Loucy (cell line): Measurements from ENCODE around the gene EXOSC6.
"Not testable (repeated sequence)": the region's sequence is repeated elsewhere in the genome, so short reads cannot be mapped to it uniquely, and the experiment has no call there.

ENCODE experiments used
- H2AFZ ChIP-seq: fragments of 200-600 bp; sonication (generic); 2 replicates; pipeline ENCODE4 v1.6.0; 2016; ENCODE audit warnings: antibody characterized with exemption, mild to moderate bottlenecking, low read length, moderate library complexity
- H3F3A ChIP-seq: fragments of 200-600 bp; 2 replicates; pipeline ENCODE4 v1.6.0; 2016; ENCODE audit warnings: antibody characterized with exemption, low read depth, mild to moderate bottlenecking
- H3K27me3 ChIP-seq: fragments of 200-600 bp; sonication (generic); 2 replicates; pipeline ENCODE4 v1.6.1; 2014; ENCODE audit warnings: low read length, mild to moderate bottlenecking; ENCODE audit not compliant: insufficient read depth, poor library complexity, severe bottlenecking
- H3K36me3 ChIP-seq: fragments of 200-600 bp; sonication (generic); 2 replicates; pipeline ENCODE4 v1.6.1; 2016; ENCODE audit warnings: low read length; ENCODE audit not compliant: insufficient read depth
- H3K4me1 ChIP-seq: fragments of 200-600 bp; sonication (generic); 2 replicates; pipeline ENCODE4 v1.5.1; 2014; ENCODE audit warnings: low read length, mild to moderate bottlenecking; ENCODE audit not compliant: insufficient read depth, poor library complexity, severe bottlenecking
- H3K4me2 ChIP-seq: fragments of 200-600 bp; sonication (generic); 2 replicates; pipeline ENCODE4 v1.6.0; 2014; ENCODE audit warnings: antibody characterized with exemption, low read length, low read depth, mild to moderate bottlenecking; ENCODE audit not compliant: poor library complexity, severe bottlenecking
- H3K4me3 ChIP-seq: fragments of 200-600 bp; sonication (generic); 2 replicates; pipeline ENCODE4 v1.5.1; 2014; ENCODE audit warnings: low read length, mild to moderate bottlenecking, mixed read lengths; ENCODE audit not compliant: poor library complexity, severe bottlenecking
- H3K79me2 ChIP-seq: fragments of 200-600 bp; sonication (generic); 2 replicates; pipeline ENCODE4 v1.6.1; 2014; ENCODE audit warnings: low read length; ENCODE audit not compliant: insufficient read depth
- H3K9ac ChIP-seq: fragments of 200-600 bp; sonication (generic); 2 replicates; pipeline ENCODE4 v1.6.0; 2014; ENCODE audit warnings: mild to moderate bottlenecking, low read depth, low read length, moderate library complexity; ENCODE audit not compliant: poor library complexity, severe bottlenecking
- H3K9me2 ChIP-seq: fragments of 200-600 bp; sonication (generic); replicated peaks from 2 replicates; pipeline ENCODE4 v1.6.1; 2016; ENCODE audit warnings: low read depth, low read length, mixed read lengths
- H3K9me3 ChIP-seq: fragments of 200-600 bp; sonication (generic); 2 replicates; pipeline ENCODE4 v1.6.1; 2014; ENCODE audit warnings: mild to moderate bottlenecking, antibody characterized with exemption, low read length, low read depth; ENCODE audit not compliant: insufficient read depth
- H4K20me1 ChIP-seq: fragments of 200-600 bp; sonication (generic); 2 replicates; pipeline ENCODE4 v1.6.0; 2014; ENCODE audit warnings: antibody characterized with exemption, low read length, mild to moderate bottlenecking; ENCODE audit not compliant: insufficient read depth, poor library complexity, severe bottlenecking

Gene EXOSC6

GRCh38 chr16:70224645-70225044 is 27.1 kb downstream of the EXOSC6 start:
- not testable (repeated sequence) for H3K36me3 ChIP-seq, H3K9me3 ChIP-seq, H4K20me1 ChIP-seq, H3K27me3 ChIP-seq, H3K79me2 ChIP-seq, H3K9ac ChIP-seq, H3K4me2 ChIP-seq, H3K9me2 ChIP-seq, H3K4me3 ChIP-seq, H2AFZ ChIP-seq, H3F3A ChIP-seq, H3K4me1 ChIP-seq

- not testable (repeated sequence) for H3K27me3 ChIP-seq, H3K9me2 ChIP-seq, H3K4me2 ChIP-seq, H3K79me2 ChIP-seq, H3F3A ChIP-seq, H4K20me1 ChIP-seq, H3K36me3 ChIP-seq, H3K9me3 ChIP-seq, H2AFZ ChIP-seq, H3K4me3 ChIP-seq, H3K4me1 ChIP-seq, H3K9ac ChIP-seq
These were observed 27.7 kb downstream of the EXOSC6 start for GRCh38 chr16:70223971-70224513.

- not testable (repeated sequence) for H3K9me3 ChIP-seq, H3F3A ChIP-seq, H3K4me3 ChIP-seq, H3K9me2 ChIP-seq, H3K9ac ChIP-seq, H3K79me2 ChIP-seq, H4K20me1 ChIP-seq, H3K4me2 ChIP-seq, H3K27me3 ChIP-seq, H2AFZ ChIP-seq, H3K4me1 ChIP-seq, H3K36me3 ChIP-seq
These were observed 28.5 kb downstream of the EXOSC6 start for GRCh38 chr16:70223216-70223615.

GRCh38 chr16:70222574-70222973 is 29.2 kb downstream of the EXOSC6 start:
- not testable (repeated sequence) for H3F3A ChIP-seq, H3K79me2 ChIP-seq, H4K20me1 ChIP-seq, H3K9me2 ChIP-seq, H3K9me3 ChIP-seq, H3K36me3 ChIP-seq, H3K4me3 ChIP-seq, H3K9ac ChIP-seq, H3K4me2 ChIP-seq, H3K27me3 ChIP-seq, H3K4me1 ChIP-seq, H2AFZ ChIP-seq

GRCh38 chr16:70218586-70218985 is 33.2 kb downstream of the EXOSC6 start:
- H3K9ac ChIP-seq, H3K79me2 ChIP-seq, H3K9me2 ChIP-seq, H3F3A ChIP-seq, H3K4me1 ChIP-seq, H4K20me1 ChIP-seq, H3K4me3 ChIP-seq, H3K9me3 ChIP-seq, H3K4me2 ChIP-seq, H2AFZ ChIP-seq, H3K36me3 ChIP-seq, H3K27me3 ChIP-seq: not testable (repeated sequence)

- not testable (repeated sequence) for H4K20me1 ChIP-seq, H3F3A ChIP-seq, H3K9ac ChIP-seq, H3K36me3 ChIP-seq, H2AFZ ChIP-seq, H3K79me2 ChIP-seq, H3K9me3 ChIP-seq, H3K4me1 ChIP-seq, H3K4me3 ChIP-seq, H3K9me2 ChIP-seq, H3K4me2 ChIP-seq, H3K27me3 ChIP-seq
These were observed 45.4 kb downstream of the EXOSC6 start for GRCh38 chr16:70206382-70206781.

- H3K4me1 ChIP-seq, H3K79me2 ChIP-seq, H3F3A ChIP-seq: not testable (repeated sequence)
These were observed 46.9 kb downstream of the EXOSC6 start for GRCh38 chr16:70204668-70205405.

More at GRCh38 chr16:70204668-70205405, 46.9 kb downstream of the EXOSC6 start:
- H3K9me2 ChIP-seq, H3K27me3 ChIP-seq, H3K9ac ChIP-seq, H3K9me3 ChIP-seq, H3K4me3 ChIP-seq, H4K20me1 ChIP-seq, H3K36me3 ChIP-seq, H2AFZ ChIP-seq, H3K4me2 ChIP-seq: not testable (repeated sequence)
